HepG2 (cell line): ENCODE measurements around the gene FILIP1. TPM values are rescaled to one million over a fixed set of nuclear protein-coding genes. Genes with fewer than 3 reads are reported as not detected.

Experiments
- AHR ChIP-seq: IDR thresholded peaks from 2 replicates; pipeline ENCODE4 v1.6.1; 2018; ENCODE audit warnings: missing genetic modification reagents, missing compliant biosample characterization
- ARHGAP35 ChIP-seq: sonication (generic); formaldehyde crosslinking; IDR thresholded peaks from 2 replicates; pipeline ENCODE4 v1.9.0; 2022; ENCODE audit warnings: mild to moderate bottlenecking, inconsistent platforms, moderate library complexity, missing genetic modification reagents, borderline replicate concordance
- ATM ChIP-seq: fragments of 450-650 bp; IDR thresholded peaks from 2 replicates; pipeline ENCODE4 v1.7.1; 2017; ENCODE audit warnings: mild to moderate bottlenecking, borderline replicate concordance
- CEBPG ChIP-seq: IDR thresholded peaks from 2 replicates; pipeline ENCODE4 v1.6.1; 2016
- FLYWCH1 ChIP-seq: sonication (generic); formaldehyde crosslinking; IDR thresholded peaks from 2 replicates; pipeline ENCODE4 v1.8.1; 2023; ENCODE audit warnings: mild to moderate bottlenecking, missing genetic modification reagents
- HMG20B ChIP-seq: conservative IDR thresholded peaks from 2 replicates; pipeline ENCODE4 v1.6.1; 2016; ENCODE audit warnings: missing genetic modification reagents, missing compliant biosample characterization
- KLF15 ChIP-seq: sonication (generic); formaldehyde crosslinking; IDR thresholded peaks from 2 replicates; pipeline ENCODE4 v1.8.1; 2023; ENCODE audit warnings: borderline replicate concordance, mild to moderate bottlenecking, inconsistent platforms, missing genetic modification reagents, mixed read lengths
- PLSCR1 ChIP-seq: sonication (generic); formaldehyde crosslinking; IDR thresholded peaks from 2 replicates; pipeline ENCODE4 v1.5.0; 2020; ENCODE audit warnings: missing genetic modification reagents, mild to moderate bottlenecking, borderline replicate concordance
- RBFOX2 ChIP-seq: fragments of 200-400 bp; formaldehyde crosslinking; IDR thresholded peaks from 2 replicates; pipeline ENCODE4 v1.6.1; 2017; ENCODE audit warnings: low read depth, mild to moderate bottlenecking, low read length
- SMC3 ChIP-seq: IDR thresholded peaks from 2 replicates; pipeline ENCODE4 v1.6.1; 2011; ENCODE audit warnings: low read length, improper control_type of control experiment
- SRY ChIP-seq: sonication (generic); formaldehyde crosslinking; IDR thresholded peaks from 2 replicates; pipeline ENCODE4 v1.8.0; 2022; ENCODE audit warnings: mild to moderate bottlenecking, missing genetic modification reagents
- TP53 ChIP-seq: sonication (generic); formaldehyde crosslinking; conservative IDR thresholded peaks from 2 replicates; pipeline ENCODE4 v1.4.0; 2020; ENCODE audit warnings: missing genetic modification reagents
- ZFX ChIP-seq: sonication (generic); formaldehyde crosslinking; IDR thresholded peaks from 2 replicates; pipeline ENCODE4 v1.4.0; 2020; ENCODE audit warnings: mild to moderate bottlenecking, low read depth, missing genetic modification reagents, moderate library complexity
- ZGPAT ChIP-seq: IDR thresholded peaks from 2 replicates; pipeline ENCODE4 v1.6.1; 2016; ENCODE audit warnings: mild to moderate bottlenecking
- ZNF572 ChIP-seq: sonication (generic); formaldehyde crosslinking; IDR thresholded peaks from 2 replicates; pipeline ENCODE4 v1.5.1; 2020; ENCODE audit warnings: mild to moderate bottlenecking, missing genetic modification reagents
- ZNF7 ChIP-seq: IDR thresholded peaks from 2 replicates; pipeline ENCODE4 v1.6.1; 2016; ENCODE audit warnings: missing biosample characterization, missing genetic modification reagents
- ZNF747 ChIP-seq: sonication (generic); formaldehyde crosslinking; IDR thresholded peaks from 2 replicates; pipeline ENCODE4 v1.8.1; 2023; ENCODE audit warnings: missing genetic modification reagents, mild to moderate bottlenecking, borderline replicate concordance
- ZNF883 ChIP-seq: sonication (generic); formaldehyde crosslinking; IDR thresholded peaks from 2 replicates; pipeline ENCODE4 v1.5.1; 2020; ENCODE audit warnings: mild to moderate bottlenecking, missing genetic modification reagents; ENCODE audit errors: not compliant biosample characterization
- ZZZ3 ChIP-seq: sonication (generic); formaldehyde crosslinking; IDR thresholded peaks from 2 replicates; pipeline ENCODE4 v1.4.0; 2020; ENCODE audit warnings: missing genetic modification reagents, mild to moderate bottlenecking, borderline replicate concordance
- polyA plus RNA-seq, 8 experiments: library from polyadenylated mRNA; depleted of rRNA in 3 of 8; stranded (reverse) in 7 of 8; unstranded in 1 of 8; fragments of >200 nt; fragmentation: Illumina TruSeq in 4 of 8; extraction: Trizol in 4 of 8; gene quantifications; 2 replicates each; pipeline versions ENCODE4 v1.2.1 to v1.2.3, GENCODE V29; 2011 to 2016; ENCODE audit warnings: low read depth in 4 of 8, missing spikeins in 1 of 8, mixed read lengths in 1 of 8; ENCODE audit not compliant: insufficient read depth in 1 of 8
- total RNA-seq, 5 experiments: library from RNA; depleted of rRNA; stranded (reverse); fragments of >200 nt; fragmentation: Illumina TruSeq; extraction: Trizol; gene quantifications; 2 replicates each; pipeline ENCODE4 v1.2.3, GENCODE V29; 2016; ENCODE audit warnings: low read depth in 1 of 5
- TF ChIP-seq, protein P1 (sequence below): sonication (generic); formaldehyde crosslinking; IDR thresholded peaks from 2 replicates; pipeline ENCODE4 v1.5.0; 2020; ENCODE audit warnings: mild to moderate bottlenecking, missing genetic modification reagents, borderline replicate concordance

Gene FILIP1
- total and polyA plus RNA-seq, 2 of the 13 experiments (the other 11 are each of a cell fraction or from before 2014, with no cell fraction given) = not detected

DNA sequence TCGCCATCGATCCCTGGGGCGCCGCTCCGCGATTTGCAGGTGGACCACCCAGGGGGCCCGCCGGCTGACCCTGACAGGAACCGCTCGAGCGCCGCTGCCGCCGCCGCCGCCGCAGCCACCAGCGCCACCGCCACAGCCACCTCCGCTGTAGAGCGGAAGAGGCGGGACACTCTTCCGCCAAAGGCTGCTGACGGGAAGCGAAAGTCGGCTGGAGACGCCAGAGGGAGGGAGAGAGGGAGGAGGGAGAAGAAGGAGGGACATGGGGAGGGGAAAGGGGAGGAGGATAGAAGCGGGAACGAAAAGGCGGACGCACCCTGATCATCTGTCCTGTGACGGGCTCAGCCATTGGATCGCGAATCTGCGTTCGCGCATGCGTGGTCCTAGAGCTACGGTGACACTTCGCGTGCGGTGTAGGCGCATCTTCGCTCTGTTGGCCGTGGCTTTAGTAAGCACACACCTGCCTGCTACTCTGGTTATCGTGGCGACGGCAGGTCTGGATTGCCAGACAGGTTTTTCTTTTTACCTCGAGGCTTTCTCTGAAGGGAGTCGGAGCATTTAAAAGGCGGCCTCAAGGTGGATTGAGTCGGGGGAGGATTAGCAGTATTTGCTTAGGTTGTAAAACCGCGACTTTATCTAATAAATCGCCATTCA lies 208.8 kb downstream of the FILIP1 start, which contains the start of gene TMEM30A (continued):
- TF ChIP-seq, protein P1, sequence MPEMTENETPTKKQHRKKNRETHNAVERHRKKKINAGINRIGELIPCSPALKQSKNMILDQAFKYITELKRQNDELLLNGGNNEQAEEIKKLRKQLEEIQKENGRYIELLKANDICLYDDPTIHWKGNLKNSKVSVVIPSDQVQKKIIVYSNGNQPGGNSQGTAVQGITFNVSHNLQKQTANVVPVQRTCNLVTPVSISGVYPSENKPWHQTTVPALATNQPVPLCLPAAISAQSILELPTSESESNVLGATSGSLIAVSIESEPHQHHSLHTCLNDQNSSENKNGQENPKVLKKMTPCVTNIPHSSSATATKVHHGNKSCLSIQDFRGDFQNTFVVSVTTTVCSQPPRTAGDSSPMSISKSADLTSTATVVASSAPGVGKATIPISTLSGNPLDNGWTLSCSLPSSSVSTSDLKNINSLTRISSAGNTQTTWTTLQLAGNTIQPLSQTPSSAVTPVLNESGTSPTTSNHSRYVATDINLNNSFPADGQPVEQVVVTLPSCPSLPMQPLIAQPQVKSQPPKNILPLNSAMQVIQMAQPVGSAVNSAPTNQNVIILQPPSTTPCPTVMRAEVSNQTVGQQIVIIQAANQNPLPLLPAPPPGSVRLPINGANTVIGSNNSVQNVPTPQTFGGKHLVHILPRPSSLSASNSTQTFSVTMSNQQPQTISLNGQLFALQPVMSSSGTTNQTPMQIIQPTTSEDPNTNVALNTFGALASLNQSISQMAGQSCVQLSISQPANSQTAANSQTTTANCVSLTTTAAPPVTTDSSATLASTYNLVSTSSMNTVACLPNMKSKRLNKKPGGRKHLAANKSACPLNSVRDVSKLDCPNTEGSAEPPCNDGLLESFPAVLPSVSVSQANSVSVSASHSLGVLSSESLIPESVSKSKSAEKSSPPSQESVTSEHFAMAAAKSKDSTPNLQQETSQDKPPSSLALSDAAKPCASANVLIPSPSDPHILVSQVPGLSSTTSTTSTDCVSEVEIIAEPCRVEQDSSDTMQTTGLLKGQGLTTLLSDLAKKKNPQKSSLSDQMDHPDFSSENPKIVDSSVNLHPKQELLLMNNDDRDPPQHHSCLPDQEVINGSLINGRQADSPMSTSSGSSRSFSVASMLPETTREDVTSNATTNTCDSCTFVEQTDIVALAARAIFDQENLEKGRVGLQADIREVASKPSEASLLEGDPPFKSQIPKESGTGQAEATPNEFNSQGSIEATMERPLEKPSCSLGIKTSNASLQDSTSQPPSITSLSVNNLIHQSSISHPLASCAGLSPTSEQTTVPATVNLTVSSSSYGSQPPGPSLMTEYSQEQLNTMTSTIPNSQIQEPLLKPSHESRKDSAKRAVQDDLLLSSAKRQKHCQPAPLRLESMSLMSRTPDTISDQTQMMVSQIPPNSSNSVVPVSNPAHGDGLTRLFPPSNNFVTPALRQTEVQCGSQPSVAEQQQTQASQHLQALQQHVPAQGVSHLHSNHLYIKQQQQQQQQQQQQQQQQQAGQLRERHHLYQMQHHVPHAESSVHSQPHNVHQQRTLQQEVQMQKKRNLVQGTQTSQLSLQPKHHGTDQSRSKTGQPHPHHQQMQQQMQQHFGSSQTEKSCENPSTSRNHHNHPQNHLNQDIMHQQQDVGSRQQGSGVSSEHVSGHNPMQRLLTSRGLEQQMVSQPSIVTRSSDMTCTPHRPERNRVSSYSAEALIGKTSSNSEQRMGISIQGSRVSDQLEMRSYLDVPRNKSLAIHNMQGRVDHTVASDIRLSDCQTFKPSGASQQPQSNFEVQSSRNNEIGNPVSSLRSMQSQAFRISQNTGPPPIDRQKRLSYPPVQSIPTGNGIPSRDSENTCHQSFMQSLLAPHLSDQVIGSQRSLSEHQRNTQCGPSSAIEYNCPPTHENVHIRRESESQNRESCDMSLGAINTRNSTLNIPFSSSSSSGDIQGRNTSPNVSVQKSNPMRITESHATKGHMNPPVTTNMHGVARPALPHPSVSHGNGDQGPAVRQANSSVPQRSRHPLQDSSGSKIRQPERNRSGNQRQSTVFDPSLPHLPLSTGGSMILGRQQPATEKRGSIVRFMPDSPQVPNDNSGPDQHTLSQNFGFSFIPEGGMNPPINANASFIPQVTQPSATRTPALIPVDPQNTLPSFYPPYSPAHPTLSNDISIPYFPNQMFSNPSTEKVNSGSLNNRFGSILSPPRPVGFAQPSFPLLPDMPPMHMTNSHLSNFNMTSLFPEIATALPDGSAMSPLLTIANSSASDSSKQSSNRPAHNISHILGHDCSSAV (CRISPR knock-in tag) = no peak
- TF ChIP-seq ZNF747 (CRISPR knock-in tag) (no peak), SRY (CRISPR knock-in tag) (no peak; the same call in 1 of the 2 replicates), FLYWCH1 (no peak), ZNF7 (CRISPR knock-in tag) (no peak), ATM (no peak), HMG20B (CRISPR knock-in tag) (no peak), PLSCR1 (CRISPR knock-in tag) (no peak), AHR (CRISPR knock-in tag) (no peak; the same call in 1 of the 2 replicates), TP53 (CRISPR knock-in tag) (no peak), ZGPAT (CRISPR knock-in tag) (peak; percentile 90), ZZZ3 (CRISPR knock-in tag) (peak; percentile 89; the same call in 1 of the 2 replicates), ZNF572 (CRISPR knock-in tag) (no peak), SMC3 (no peak), ZFX (CRISPR knock-in tag) (peak; percentile 83), RBFOX2 (peak; percentile 94), ARHGAP35 (no peak), ZNF883 (CRISPR knock-in tag) (peak; percentile 96), CEBPG (CRISPR knock-in tag) (0 out of 2 replicates have a peak, but pooled peaks have one; percentile 2), KLF15 (CRISPR knock-in tag) (no peak; the same call in 1 of the 2 replicates)
